ENCODE results near the gene CAPZA1.

CAPZA1 gene

GRCh38 chr1:112697781-112698201, 78.2 kb downstream of the CAPZA1 start:
- no peak for DNase-seq
- H3K27ac ChIP-seq: no peak overlapping the region
- no peak for TF ChIP-seq CTCF (IDR thresholded peaks at IDR 0.05; ENCODE audit: low read depth, low read length, missing control alignments)
- no peaks in the 10 kb centered on the region for H3K27me3 ChIP-seq (replicated peaks)
- in situ Hi-C loops (cut with HindIII; ENCODE audit: low pct_ligation_motif_present, low sequenced_read_pairs): no loop called here
- no peak overlapping the region for H3K4me3 ChIP-seq (ENCODE audit: low read depth, low read length)
- peaks cover 46% of the 10 kb centered on the region for H3K36me3 ChIP-seq (replicated peaks)

GRCh38 chr1:112698366-112699310, 79.0 kb downstream of the CAPZA1 start:
- Histone ChIP-seq H3K4me3 (ENCODE audit: low read depth, low read length) (no peak overlapping the region), H3K27me3 (replicated peaks) (no peaks in the 10 kb centered on the region), H3K27ac (no peak overlapping the region), H3K36me3 (replicated peaks) (peaks cover 51% of the 10 kb centered on the region)
- in situ Hi-C loops (cut with HindIII; ENCODE audit: low pct_ligation_motif_present, low sequenced_read_pairs): no loop called here
- TF ChIP-seq CTCF (IDR thresholded peaks at IDR 0.05; ENCODE audit: low read depth, low read length, missing control alignments): no peak
- no peak for DNase-seq

DNA sequence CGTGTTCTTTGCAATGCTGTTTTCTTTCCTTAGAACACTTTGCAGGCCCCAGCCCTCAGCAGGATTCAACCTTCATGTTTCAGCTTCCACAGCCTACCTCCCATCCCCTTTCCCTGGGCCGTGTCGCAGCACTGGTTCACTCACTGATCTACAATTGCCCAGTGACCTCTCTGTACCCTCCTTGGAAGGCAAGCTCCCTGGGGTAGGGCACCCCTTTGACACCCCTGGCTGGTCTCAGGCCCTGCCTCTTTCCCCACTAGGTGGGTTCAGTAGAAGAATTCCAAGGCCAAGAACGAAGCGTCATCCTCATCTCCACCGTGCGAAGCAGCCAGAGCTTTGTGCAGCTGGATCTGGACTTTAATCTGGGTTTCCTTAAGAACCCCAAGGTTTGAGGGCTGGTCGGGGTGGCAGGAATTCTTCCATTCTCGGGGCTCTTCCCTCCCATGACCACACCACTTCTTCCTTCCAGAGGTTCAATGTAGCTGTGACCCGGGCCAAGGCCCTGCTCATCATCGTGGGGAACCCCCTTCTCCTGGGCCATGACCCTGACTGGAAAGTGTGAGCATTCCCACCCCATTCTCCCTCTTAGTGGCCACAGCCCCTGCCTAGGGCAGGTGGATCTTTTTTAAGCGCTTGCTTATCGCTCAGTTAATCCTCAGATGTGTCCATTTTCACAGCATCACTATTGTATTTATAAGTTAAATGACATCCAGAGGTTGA, 80.0 kb downstream of the CAPZA1 start:
- Histone ChIP-seq H3K27ac (no peak overlapping the region), H3K36me3 (replicated peaks) (peaks cover 56% of the 10 kb centered on the region), H3K4me3 (ENCODE audit: low read depth, low read length) (no peak overlapping the region), H3K27me3 (replicated peaks) (no peaks in the 10 kb centered on the region)
- in situ Hi-C loops (cut with HindIII; ENCODE audit: low pct_ligation_motif_present, low sequenced_read_pairs): no loop called here
- no peak for TF ChIP-seq CTCF (IDR thresholded peaks at IDR 0.05; ENCODE audit: low read depth, low read length, missing control alignments)
- no peak for DNase-seq

GRCh38 chr1:112700290-112701226, 80.9 kb downstream of the CAPZA1 start:
- TF ChIP-seq CTCF (IDR thresholded peaks at IDR 0.05; ENCODE audit: low read depth, low read length, missing control alignments): peak; percentile 50
- Histone ChIP-seq H3K27me3 (replicated peaks) (no peaks in the 10 kb centered on the region), H3K27ac (peak overlapping the region; percentile 67), H3K36me3 (replicated peaks) (peaks cover 56% of the 10 kb centered on the region), H3K4me3 (ENCODE audit: low read depth, low read length) (peak overlapping the region; percentile 10)
- peak; percentile 95 for DNase-seq
- in situ Hi-C loops (cut with HindIII; ENCODE audit: low pct_ligation_motif_present, low sequenced_read_pairs): no loop called here

DNA sequence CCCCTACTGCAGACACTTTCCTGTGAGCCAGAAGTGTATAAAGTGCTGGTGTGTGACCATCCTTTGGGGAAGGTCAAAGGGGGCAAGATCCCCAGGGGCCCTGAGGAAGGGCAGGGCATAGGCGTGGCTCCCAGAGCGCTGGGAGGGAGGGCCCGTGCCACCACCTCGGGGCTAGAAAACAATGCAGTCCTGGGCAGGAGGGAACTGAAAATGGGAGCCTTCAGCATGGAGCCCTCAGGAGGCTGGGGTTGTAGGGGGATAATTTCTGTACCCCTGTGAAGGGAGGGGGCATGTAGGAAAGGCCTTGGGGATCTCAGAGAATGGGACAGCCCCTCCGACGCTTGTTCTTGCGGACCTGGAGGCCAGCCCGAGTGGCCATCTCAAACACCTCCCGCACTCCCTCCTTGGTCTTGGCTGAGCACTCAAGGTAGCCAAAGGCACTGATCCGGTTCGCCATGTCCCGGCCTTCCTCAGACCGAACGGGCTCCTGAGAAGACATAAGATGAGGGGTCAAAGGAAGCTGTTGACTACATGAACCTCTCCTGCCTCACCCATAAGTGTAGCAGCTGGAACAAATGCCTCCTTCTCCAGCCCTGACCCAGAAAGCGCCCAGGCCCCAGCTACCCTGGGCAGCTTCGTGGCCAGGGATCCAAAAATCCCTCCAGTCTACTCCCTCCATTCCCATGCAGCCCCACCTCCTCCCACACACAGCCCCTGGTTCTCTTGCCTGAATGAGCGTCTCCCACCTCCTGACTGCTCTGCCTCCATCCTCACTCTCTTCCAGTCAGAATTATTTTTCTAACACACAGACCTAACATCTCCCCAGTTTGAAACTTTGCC, 81.8 kb downstream of the CAPZA1 start:
- in situ Hi-C loops (cut with HindIII; ENCODE audit: low pct_ligation_motif_present, low sequenced_read_pairs): no loop called here
- TF ChIP-seq CTCF (IDR thresholded peaks at IDR 0.05; ENCODE audit: low read depth, low read length, missing control alignments): no peak
- peak overlapping the region; percentile 67 for H3K27ac ChIP-seq
- peaks cover 54% of the 10 kb centered on the region for H3K36me3 ChIP-seq (replicated peaks)
- no peak for DNase-seq
- no peaks in the 10 kb centered on the region for H3K27me3 ChIP-seq (replicated peaks)
- H3K4me3 ChIP-seq (ENCODE audit: low read depth, low read length): no peak overlapping the region

Data from brain microvascular endothelial cell (primary cell).